DMS 273 (cell line): Measurements from ENCODE around the gene GTF3C1.
"Not testable (repeated sequence)": the region's sequence is repeated elsewhere in the genome, so short reads cannot be mapped to it uniquely, and the experiment has no call there.

Source experiments
- DNase-seq: peaks from one replicate; lab custom pipeline; 2025; ENCODE audit not compliant: unreplicated experiment; lab: John Stamatoyannopoulos, UW

Gene GTF3C1

GRCh38 chr16:27463741-27464591 lies 85.7 kb downstream of the GTF3C1 start:
- no peak for DNase-seq

- no peak for DNase-seq
These were observed 86.6 kb downstream of the GTF3C1 start for GRCh38 chr16:27462846-27463682.

- DNase-seq = no peak
These were observed 87.4 kb downstream of the GTF3C1 start for GRCh38 chr16:27462200-27462845.

- DNase-seq = no peak
These were observed 88.1 kb downstream of the GTF3C1 start for GRCh38 chr16:27461483-27462171.

- no peak for DNase-seq
These were observed 88.8 kb downstream of the GTF3C1 start for GRCh38 chr16:27460663-27461482.

- DNase-seq = no peak
These were observed 89.5 kb downstream of the GTF3C1 start for GRCh38 chr16:27460213-27460612.

- DNase-seq = no peak
These were observed 90.6 kb downstream of the GTF3C1 start for GRCh38 chr16:27458987-27459688.

GRCh38 chr16:27458258-27458657 lies 91.5 kb downstream of the GTF3C1 start:
- DNase-seq = peak; percentile 42

GRCh38 chr16:27457605-27457900 lies 92.2 kb downstream of the GTF3C1 start:
- not testable (repeated sequence) for DNase-seq

GRCh38 chr16:27455700-27456099 lies 94.0 kb downstream of the GTF3C1 start:
- DNase-seq = no peak

- no peak for DNase-seq
These were observed 96.3 kb downstream of the GTF3C1 start for GRCh38 chr16:27453494-27453825.

- peak; percentile 46 for DNase-seq
These were observed 96.9 kb downstream of the GTF3C1 start for GRCh38 chr16:27452569-27453493.

- no peak for DNase-seq
These were observed 99.5 kb downstream of the GTF3C1 start for GRCh38 chr16:27450196-27450549.

- no peak for DNase-seq
These were observed 100.1 kb downstream of the GTF3C1 start for GRCh38 chr16:27449434-27450195.

GRCh38 chr16:27448532-27449433 lies 100.9 kb downstream of the GTF3C1 start:
- peak; percentile 91 for DNase-seq

- DNase-seq = no peak
These were observed 102.4 kb downstream of the GTF3C1 start for GRCh38 chr16:27447301-27447700.

GRCh38 chr16:27446721-27447120 lies 103.0 kb downstream of the GTF3C1 start:
- DNase-seq = no peak
